ENCODE results near the gene CACNA1C. TPM values are rescaled to one million over a fixed set of nuclear protein-coding genes. Genes with fewer than 3 reads are reported as not detected.

The CACNA1C gene
- total RNA-seq, 1 experiment from 2014 or later: 1.1 TPM

DNA sequence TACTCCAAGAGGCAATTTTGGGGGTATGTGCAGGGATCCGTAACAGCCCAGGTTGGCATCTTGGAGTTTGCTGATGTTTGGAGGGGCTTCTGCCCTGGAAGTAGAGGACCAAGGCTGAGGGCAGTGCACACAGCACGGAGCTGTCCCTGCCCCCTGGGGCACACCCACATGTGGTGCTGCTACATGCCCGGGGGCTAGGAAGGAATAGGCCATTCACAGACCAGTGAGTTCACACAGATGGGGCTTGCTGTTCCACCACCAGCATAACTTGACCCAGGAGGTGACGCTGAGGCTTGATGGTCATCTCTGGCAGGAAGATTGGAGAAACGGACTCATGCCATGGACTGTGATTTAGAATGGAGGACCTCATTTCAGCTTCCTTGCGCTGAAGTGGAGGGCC lies 510.9 kb downstream of the CACNA1C start:
- Histone ChIP-seq H3K27ac (ENCODE audit: insufficient read length, low read depth, low read length) (no peak overlapping the region), H4K8ac (replicated peaks; ENCODE audit: insufficient read length, low read depth, low read length) (no peak overlapping the region), H3K79me1 (ENCODE audit: insufficient read depth, low read depth, low read length, poor library complexity, severe bottlenecking) (no peaks in the 10 kb centered on the region), H2AFZ (ENCODE audit: low read length) (no peak overlapping the region), H4K20me1 (ENCODE audit: control insufficient read depth, insufficient read depth, insufficient read length) (no peaks in the 10 kb centered on the region), H3K4ac (ENCODE audit: low read depth, low read length) (no peak overlapping the region), H3K18ac (ENCODE audit: insufficient read length, low read depth, low read length) (no peak overlapping the region), H2BK12ac (ENCODE audit: insufficient read length, low read depth, low read length) (no peak overlapping the region), H3K4me2 (ENCODE audit: insufficient read depth, insufficient read length, low read length) (no peak overlapping the region), H4K91ac (ENCODE audit: insufficient read length, low read depth, low read length) (no peak overlapping the region), H3K4me1 (ENCODE audit: insufficient read depth, low read length) (no peaks in the 10 kb centered on the region), H3K9ac (ENCODE audit: extremely low read depth, insufficient read length, low read length) (no peak overlapping the region), H3K79me2 (ENCODE audit: insufficient read depth, low read length) (no peaks in the 10 kb centered on the region), H2AK5ac (ENCODE audit: insufficient read length, low read length) (no peak overlapping the region), H2BK15ac (ENCODE audit: low read depth, low read length) (no peak overlapping the region), H2BK120ac (ENCODE audit: low read depth, low read length, poor library complexity, severe bottlenecking) (no peak overlapping the region), H3K9me3 (ENCODE audit: control insufficient read depth, low read depth, low read length) (no peaks in the 10 kb centered on the region), H3K14ac (ENCODE audit: insufficient read depth, low read length) (0 out of 2 replicates have a peak overlapping the region, but pooled peaks have one; percentile 3), H3K23me2 (ENCODE audit: insufficient read length, low read depth, low read length, poor library complexity, severe bottlenecking) (no peaks in the 10 kb centered on the region), H4K5ac (ENCODE audit: insufficient read length, low read depth, low read length) (no peak overlapping the region), H3K23ac (ENCODE audit: insufficient read length, low read depth, low read length) (no peak overlapping the region), H3K27me3 (ENCODE audit: insufficient read depth, low read length) (no peaks in the 10 kb centered on the region), H3T11ph (ENCODE audit: low read length) (no peak overlapping the region), H3K56ac (ENCODE audit: insufficient read length, low read depth, low read length) (no peak overlapping the region), H2BK5ac (ENCODE audit: insufficient read length, low read length) (no peak overlapping the region), H2BK20ac (ENCODE audit: low read depth, low read length, poor library complexity, severe bottlenecking) (no peak overlapping the region)
- H3K27me3 Mint-ChIP-seq (ENCODE audit: low read depth): peaks cover 3% of the 10 kb centered on the region; the same call in 1 of the 2 replicates
- H3K36me3 Mint-ChIP-seq (ENCODE audit: insufficient read depth in 1 of 3, low read depth in 3 of 3): no peaks in the 10 kb centered on the region
- TF ChIP-seq, protein P1, sequence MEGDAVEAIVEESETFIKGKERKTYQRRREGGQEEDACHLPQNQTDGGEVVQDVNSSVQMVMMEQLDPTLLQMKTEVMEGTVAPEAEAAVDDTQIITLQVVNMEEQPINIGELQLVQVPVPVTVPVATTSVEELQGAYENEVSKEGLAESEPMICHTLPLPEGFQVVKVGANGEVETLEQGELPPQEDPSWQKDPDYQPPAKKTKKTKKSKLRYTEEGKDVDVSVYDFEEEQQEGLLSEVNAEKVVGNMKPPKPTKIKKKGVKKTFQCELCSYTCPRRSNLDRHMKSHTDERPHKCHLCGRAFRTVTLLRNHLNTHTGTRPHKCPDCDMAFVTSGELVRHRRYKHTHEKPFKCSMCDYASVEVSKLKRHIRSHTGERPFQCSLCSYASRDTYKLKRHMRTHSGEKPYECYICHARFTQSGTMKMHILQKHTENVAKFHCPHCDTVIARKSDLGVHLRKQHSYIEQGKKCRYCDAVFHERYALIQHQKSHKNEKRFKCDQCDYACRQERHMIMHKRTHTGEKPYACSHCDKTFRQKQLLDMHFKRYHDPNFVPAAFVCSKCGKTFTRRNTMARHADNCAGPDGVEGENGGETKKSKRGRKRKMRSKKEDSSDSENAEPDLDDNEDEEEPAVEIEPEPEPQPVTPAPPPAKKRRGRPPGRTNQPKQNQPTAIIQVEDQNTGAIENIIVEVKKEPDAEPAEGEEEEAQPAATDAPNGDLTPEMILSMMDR (conservative IDR thresholded peaks at IDR 0.05): no peak
- no peak overlapping the region for H3K27ac Mint-ChIP-seq
- H3K9me3 Mint-ChIP-seq: no peaks in the 10 kb centered on the region
- DNase-seq: no peak
- no peaks in the 10 kb centered on the region for H3K4me1 Mint-ChIP-seq
- no CpG with 5 or more reads among the region's 6 CpGs for WGBS (ENCODE audit: extremely low coverage, insufficient read length, low lambda C conversion rate)
- H3K4me3 Mint-ChIP-seq: no peak overlapping the region

Data from H9 (cell line).